GM23338 (cell line): ENCODE measurements around the gene PDE7B. TPM values are rescaled to one million over a fixed set of nuclear protein-coding genes. Genes with fewer than 3 reads are reported as not detected.

Experiments used
- ATAC-seq: fragments of 200-7000 bp; cut with Tn5 transposase; 3 replicates; pipeline ENCODE4 v1.9.1; 2020
- DNase-seq: peaks from one replicate; pipeline ENCODE4 v3.0.0-alpha.2; 2015; ENCODE audit warnings: low spot score
- H2AFZ ChIP-seq: fragments of 200-600 bp; sonication (generic); 2 replicates; pipeline ENCODE4 v1.8.0; 2016; ENCODE audit warnings: antibody characterized with exemption, mild to moderate bottlenecking, moderate library complexity
- H3F3A ChIP-seq: fragments of 200-600 bp; sonication (generic); replicated peaks from 2 replicates; pipeline ENCODE4 v1.8.0; 2017; ENCODE audit warnings: antibody characterized with exemption, mixed run types, low read depth
- H3K27ac ChIP-seq: fragments of 200-600 bp; sonication (generic); 2 replicates; pipeline ENCODE4 v1.6.1; 2016; ENCODE audit warnings: low read depth
- H3K27me3 ChIP-seq: fragments of 200-600 bp; sonication (generic); 2 replicates; pipeline ENCODE4 v1.8.0; 2016; ENCODE audit warnings: mild to moderate bottlenecking, mixed run types, moderate library complexity; ENCODE audit not compliant: insufficient read depth
- H3K36me3 ChIP-seq: fragments of 200-600 bp; sonication (generic); 2 replicates; pipeline ENCODE4 v1.8.0; 2016; ENCODE audit warnings: mild to moderate bottlenecking; ENCODE audit not compliant: insufficient read depth
- H3K4me1 ChIP-seq: fragments of 200-600 bp; sonication (generic); 2 replicates; pipeline ENCODE4 v1.8.0; 2016; ENCODE audit warnings: mild to moderate bottlenecking, moderate library complexity; ENCODE audit not compliant: insufficient read depth
- H3K4me2 ChIP-seq: fragments of 200-600 bp; sonication (generic); 2 replicates; pipeline ENCODE4 v1.7.1; 2017; ENCODE audit warnings: mixed run types
- H3K4me3 ChIP-seq: fragments of 200-600 bp; sonication (generic); 2 replicates; pipeline ENCODE4 v1.6.1; 2016; ENCODE audit warnings: mixed run types
- H3K79me2 ChIP-seq: fragments of 200-600 bp; sonication (generic); replicated peaks from 2 replicates; pipeline ENCODE4 v1.8.0; 2017; ENCODE audit warnings: mild to moderate bottlenecking; ENCODE audit not compliant: insufficient read depth
- H3K9me2 ChIP-seq: fragments of 200-600 bp; sonication (generic); 2 replicates; pipeline ENCODE4 v1.8.0; 2017; ENCODE audit not compliant: insufficient read depth
- H4K20me1 ChIP-seq: fragments of 200-600 bp; sonication (generic); replicated peaks from 2 replicates; pipeline ENCODE4 v1.8.0; 2017; ENCODE audit warnings: mild to moderate bottlenecking; ENCODE audit not compliant: insufficient read depth
- H3K27ac Mint-ChIP-seq: 2 replicates; pipeline ENCODE4 v1.8.0; 2020; ENCODE audit warnings: inconsistent platforms, mild to moderate bottlenecking, moderate library complexity, mixed read lengths
- H3K27me3 Mint-ChIP-seq: 3 replicates; pipeline ENCODE4 v1.8.0; 2022; ENCODE audit warnings: low read depth, mild to moderate bottlenecking, moderate library complexity, mixed read lengths, inconsistent platforms; ENCODE audit not compliant: insufficient read depth, poor library complexity
- H3K36me3 Mint-ChIP-seq: 3 replicates; pipeline ENCODE4 v1.8.0; 2021; ENCODE audit warnings: low read depth, mild to moderate bottlenecking, inconsistent platforms, moderate library complexity, mixed read lengths
- H3K4me1 Mint-ChIP-seq: 3 replicates; pipeline ENCODE4 v1.8.0; 2020; ENCODE audit warnings: mild to moderate bottlenecking, inconsistent platforms, mixed read lengths
- H3K4me3 Mint-ChIP-seq: 3 replicates; pipeline ENCODE4 v1.8.0; 2021; ENCODE audit warnings: moderate library complexity, mild to moderate bottlenecking, inconsistent platforms, mixed read lengths
- H3K9me3 Mint-ChIP-seq: 3 replicates; pipeline ENCODE4 v1.8.0; 2020; ENCODE audit warnings: moderate library complexity, mild to moderate bottlenecking, inconsistent platforms, mixed read lengths
- CREB1 ChIP-seq: fragments of 250-450 bp; sonication (Bioruptor Pico); IDR thresholded peaks from 2 replicates; pipeline ENCODE4 v1.5.0; 2020; ENCODE audit warnings: low read depth, mild to moderate bottlenecking, moderate library complexity
- CTCF ChIP-seq, 2 experiments: fragments of 200-600 bp in 1 of 2; sonication (generic) in 1 of 2; conservative IDR thresholded peaks; 2 replicates each; pipeline versions ENCODE4 v1.5.1 to v1.6.1; 2016 to 2017; ENCODE audit warnings: antibody characterized with exemption in 2 of 2, low read depth in 2 of 2, mild to moderate bottlenecking in 2 of 2, moderate library complexity in 1 of 2
- ETS1 ChIP-seq: IDR thresholded peaks from 2 replicates; pipeline ENCODE4 v1.6.1; 2016; ENCODE audit warnings: antibody characterized with exemption
- EZH2 ChIP-seq: fragments of 200-600 bp; sonication (generic); IDR thresholded peaks from one replicate; pipeline ENCODE4 v1.8.0; 2017; ENCODE audit warnings: antibody characterized with exemption, mild to moderate bottlenecking, low read depth; ENCODE audit not compliant: unreplicated experiment
- EZH2phosphoT487 ChIP-seq: fragments of 200-600 bp; sonication (generic); IDR thresholded peaks from one replicate; pipeline ENCODE4 v1.8.1; 2018; ENCODE audit warnings: antibody characterized with exemption; ENCODE audit not compliant: unreplicated experiment
- JUNB ChIP-seq: IDR thresholded peaks from one replicate; pipeline ENCODE4 v1.6.1; 2016; ENCODE audit warnings: antibody characterized with exemption; ENCODE audit not compliant: unreplicated experiment
- NANOG ChIP-seq: IDR thresholded peaks from 2 replicates; pipeline ENCODE4 v1.6.1; 2016; ENCODE audit warnings: antibody characterized with exemption, borderline replicate concordance
- POLR2AphosphoS5 ChIP-seq: IDR thresholded peaks from 2 replicates; pipeline ENCODE4 v1.6.1; 2016; ENCODE audit warnings: antibody characterized with exemption, low read depth
- STAT1 ChIP-seq: IDR thresholded peaks from one replicate; pipeline ENCODE4 v1.6.1; 2016; ENCODE audit warnings: antibody characterized with exemption; ENCODE audit not compliant: unreplicated experiment
- ZNF114 ChIP-seq: fragments of 250-450 bp; sonication (Bioruptor Pico); IDR thresholded peaks from 2 replicates; pipeline ENCODE4 v1.5.0; 2020; ENCODE audit warnings: mild to moderate bottlenecking, moderate library complexity
- ZNF331 ChIP-seq: fragments of 250-450 bp; sonication (Bioruptor Pico); IDR thresholded peaks from 2 replicates; pipeline ENCODE4 v1.5.0; 2020; ENCODE audit warnings: low read depth, mild to moderate bottlenecking, moderate library complexity
- ZNF462 ChIP-seq: fragments of 250-450 bp; sonication (Bioruptor Pico); IDR thresholded peaks from 2 replicates; pipeline ENCODE4 v1.5.0; 2020; ENCODE audit warnings: mild to moderate bottlenecking, moderate library complexity
- polyA plus RNA-seq: library from polyadenylated mRNA; unstranded; fragments of >200 nt; fragmentation: Nextera tagmentation; extraction: Ambion mirVana; gene quantifications from 2 replicates; pipeline ENCODE4 v1.2.1, GENCODE V29; 2016
- total RNA-seq: library from RNA; depleted of rRNA; stranded (reverse); fragments of >200 nt; shearing (Covaris generic); gene quantifications from 2 replicates; pipeline ENCODE4 v1.2.3, GENCODE V29; 2014
- TF ChIP-seq, protein P1 (sequence below): IDR thresholded peaks from one replicate; pipeline ENCODE4 v1.6.1; 2018; ENCODE audit warnings: antibody characterized with exemption; ENCODE audit not compliant: unreplicated experiment

Gene PDE7B
- total and polyA plus RNA-seq, 2 experiments from 2014 or later = 0.07 TPM; not detected in 1

DNA sequence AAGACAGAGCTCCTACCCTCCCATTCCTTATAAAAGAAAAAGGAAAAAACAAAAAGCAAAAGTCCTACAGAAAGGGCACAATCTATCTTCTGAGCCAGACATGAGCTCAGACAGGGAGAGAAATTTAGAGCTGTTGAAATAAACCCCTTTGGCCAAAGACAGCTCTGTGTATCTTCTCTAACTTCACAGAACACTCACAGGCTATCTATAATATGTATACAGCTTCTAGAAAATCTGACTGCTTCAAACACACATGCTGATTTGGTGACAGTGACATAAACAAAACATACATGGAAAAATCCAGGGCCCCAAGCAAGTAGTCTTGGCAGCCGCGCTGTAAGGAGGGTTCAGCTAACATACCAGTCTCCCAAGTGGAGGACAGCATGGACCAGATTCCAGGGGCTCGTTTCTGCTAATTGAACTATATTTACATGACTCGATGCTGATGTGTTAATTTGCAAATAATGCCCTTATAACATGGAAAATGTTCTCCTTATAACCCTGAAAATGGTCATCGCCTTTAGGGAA, 361.6 kb downstream of the PDE7B start:
- DNase-seq = no peak
- H3K4me3 Mint-ChIP-seq = no peak overlapping the region
- no peaks in the 10 kb centered on the region for H3K9me3 Mint-ChIP-seq

More for the DNA sequence above, 361.6 kb downstream of the PDE7B start:
- Mint-ChIP-seq H3K27ac (no peak overlapping the region), H3K27me3 (peaks cover 2% of the 10 kb centered on the region), H3K36me3 (no peaks in the 10 kb centered on the region), H3K4me1 (no peaks in the 10 kb centered on the region)
- Histone ChIP-seq H3K36me3 (no peaks in the 10 kb centered on the region), H3K4me1 (no peaks in the 10 kb centered on the region), H3K9me2 (no peaks in the 10 kb centered on the region), H4K20me1 (no peaks in the 10 kb centered on the region), H3K4me2 (no peak overlapping the region), H2AFZ (no peak overlapping the region), H3F3A (no peaks in the 10 kb centered on the region), H3K4me3 (no peak overlapping the region), H3K27me3 (no peaks in the 10 kb centered on the region), H3K27ac (no peak overlapping the region), H3K79me2 (no peaks in the 10 kb centered on the region)
- TF ChIP-seq ZNF114 (CRISPR knock-in tag) (no peak), CTCF (conservative IDR thresholded peaks at IDR 0.05; ENCODE audit: low read depth in 2 of 2) (no peak), ZNF331 (CRISPR knock-in tag) (no peak), CREB1 (CRISPR knock-in tag) (no peak), JUNB (no peak), NANOG (no peak), EZH2phosphoT487 (no peak), ETS1 (no peak), POLR2AphosphoS5 (no peak), EZH2 (no peak), ZNF462 (no peak), STAT1 (no peak)
- TF ChIP-seq, protein P1, sequence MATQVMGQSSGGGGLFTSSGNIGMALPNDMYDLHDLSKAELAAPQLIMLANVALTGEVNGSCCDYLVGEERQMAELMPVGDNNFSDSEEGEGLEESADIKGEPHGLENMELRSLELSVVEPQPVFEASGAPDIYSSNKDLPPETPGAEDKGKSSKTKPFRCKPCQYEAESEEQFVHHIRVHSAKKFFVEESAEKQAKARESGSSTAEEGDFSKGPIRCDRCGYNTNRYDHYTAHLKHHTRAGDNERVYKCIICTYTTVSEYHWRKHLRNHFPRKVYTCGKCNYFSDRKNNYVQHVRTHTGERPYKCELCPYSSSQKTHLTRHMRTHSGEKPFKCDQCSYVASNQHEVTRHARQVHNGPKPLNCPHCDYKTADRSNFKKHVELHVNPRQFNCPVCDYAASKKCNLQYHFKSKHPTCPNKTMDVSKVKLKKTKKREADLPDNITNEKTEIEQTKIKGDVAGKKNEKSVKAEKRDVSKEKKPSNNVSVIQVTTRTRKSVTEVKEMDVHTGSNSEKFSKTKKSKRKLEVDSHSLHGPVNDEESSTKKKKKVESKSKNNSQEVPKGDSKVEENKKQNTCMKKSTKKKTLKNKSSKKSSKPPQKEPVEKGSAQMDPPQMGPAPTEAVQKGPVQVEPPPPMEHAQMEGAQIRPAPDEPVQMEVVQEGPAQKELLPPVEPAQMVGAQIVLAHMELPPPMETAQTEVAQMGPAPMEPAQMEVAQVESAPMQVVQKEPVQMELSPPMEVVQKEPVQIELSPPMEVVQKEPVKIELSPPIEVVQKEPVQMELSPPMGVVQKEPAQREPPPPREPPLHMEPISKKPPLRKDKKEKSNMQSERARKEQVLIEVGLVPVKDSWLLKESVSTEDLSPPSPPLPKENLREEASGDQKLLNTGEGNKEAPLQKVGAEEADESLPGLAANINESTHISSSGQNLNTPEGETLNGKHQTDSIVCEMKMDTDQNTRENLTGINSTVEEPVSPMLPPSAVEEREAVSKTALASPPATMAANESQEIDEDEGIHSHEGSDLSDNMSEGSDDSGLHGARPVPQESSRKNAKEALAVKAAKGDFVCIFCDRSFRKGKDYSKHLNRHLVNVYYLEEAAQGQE = no peak
- no peak for ATAC-seq
